GM12873 (cell line): Measurements from ENCODE around the gene FGFBP1.

Experiments
- CTCF ChIP-seq: IDR thresholded peaks from 2 replicates; pipeline ENCODE4 v1.5.1; 2012; ENCODE audit warnings: low read depth, mild to moderate bottlenecking, moderate library complexity, low read length, control low read depth; ENCODE audit not compliant: insufficient read depth; ENCODE audit errors: missing control alignments

FGFBP1 gene

GRCh38 chr4:15899511-15899910, 39.0 kb downstream of the FGFBP1 start:
- TF ChIP-seq CTCF: no peak

GRCh38 chr4:15898902-15899301, 39.6 kb downstream of the FGFBP1 start:
- TF ChIP-seq CTCF: no peak

- TF ChIP-seq CTCF: no peak
Observed at GRCh38 chr4:15897577-15897976, 41.0 kb downstream of the FGFBP1 start.

- TF ChIP-seq CTCF: no peak
Observed at GRCh38 chr4:15894921-15895916, 43.3 kb downstream of the FGFBP1 start.

GRCh38 chr4:15894393-15894792, 44.1 kb downstream of the FGFBP1 start:
- no peak for TF ChIP-seq CTCF

- no peak for TF ChIP-seq CTCF
Observed at GRCh38 chr4:15893962-15894361, 44.6 kb downstream of the FGFBP1 start.

- TF ChIP-seq CTCF: no peak
Observed at GRCh38 chr4:15891312-15891711, 47.2 kb downstream of the FGFBP1 start.
